H9 (cell line): ENCODE results near the gene CDK17. TPM values are rescaled to one million over a fixed set of nuclear protein-coding genes. Genes with fewer than 3 reads are reported as not detected.

ENCODE experiments used
- DNase-seq: peaks from one replicate; pipeline ENCODE4 v3.0.0-alpha.2; 2017
- H2AFZ ChIP-seq: one replicate; pipeline ENCODE4 v1.6.1; 2013; ENCODE audit warnings: mild to moderate bottlenecking, low read length, control low read depth, moderate library complexity
- H2AK5ac ChIP-seq: 2 replicates; pipeline ENCODE4 v1.6.1; 2013; ENCODE audit warnings: low read length, control low read depth, mixed read lengths; ENCODE audit not compliant: insufficient read length
- H2BK120ac ChIP-seq: one replicate; pipeline ENCODE4 v1.6.1; 2013; ENCODE audit warnings: low read depth, mild to moderate bottlenecking, low read length, control low read depth, inconsistent platforms; ENCODE audit not compliant: poor library complexity, severe bottlenecking
- H2BK12ac ChIP-seq: 2 replicates; pipeline ENCODE4 v1.6.1; 2013; ENCODE audit warnings: low read length, control low read depth, mixed read lengths, low read depth; ENCODE audit not compliant: insufficient read length
- H2BK15ac ChIP-seq: 2 replicates; pipeline ENCODE4 v1.6.1; 2013; ENCODE audit warnings: low read depth, low read length, control low read depth
- H2BK20ac ChIP-seq: one replicate; pipeline ENCODE4 v1.6.1; 2013; ENCODE audit warnings: low read depth, mild to moderate bottlenecking, low read length, control low read depth, inconsistent platforms; ENCODE audit not compliant: poor library complexity, severe bottlenecking
- H2BK5ac ChIP-seq: 2 replicates; pipeline ENCODE4 v1.6.1; 2013; ENCODE audit warnings: low read length, control low read depth, mixed read lengths; ENCODE audit not compliant: insufficient read length
- H3K14ac ChIP-seq: 2 replicates; pipeline ENCODE4 v1.6.1; 2013; ENCODE audit warnings: low read length, control low read depth; ENCODE audit not compliant: insufficient read depth
- H3K18ac ChIP-seq: 2 replicates; pipeline ENCODE4 v1.6.1; 2013; ENCODE audit warnings: low read depth, mild to moderate bottlenecking, mixed read lengths, low read length, control low read depth; ENCODE audit not compliant: insufficient read length
- H3K23ac ChIP-seq: 2 replicates; pipeline ENCODE4 v1.6.1; 2013; ENCODE audit warnings: low read length, control low read depth, mixed read lengths, low read depth; ENCODE audit not compliant: insufficient read length
- H3K23me2 ChIP-seq: 2 replicates; pipeline ENCODE4 v1.6.1; 2013; ENCODE audit warnings: low read depth, mild to moderate bottlenecking, mixed read lengths, low read length, control low read depth; ENCODE audit not compliant: insufficient read length, poor library complexity, severe bottlenecking
- H3K27ac ChIP-seq: 2 replicates; pipeline ENCODE4 v1.5.1; 2013; ENCODE audit warnings: low read length, control low read depth, mixed read lengths, low read depth; ENCODE audit not compliant: insufficient read length
- H3K27me3 ChIP-seq: 2 replicates; pipeline ENCODE4 v1.6.1; 2013; ENCODE audit warnings: low read length, control low read depth, inconsistent platforms; ENCODE audit not compliant: insufficient read depth
- H3K4ac ChIP-seq: 2 replicates; pipeline ENCODE4 v1.6.1; 2013; ENCODE audit warnings: low read depth, mild to moderate bottlenecking, control low read depth, inconsistent platforms, low read length, moderate library complexity
- H3K4me1 ChIP-seq: 2 replicates; pipeline ENCODE4 v1.6.1; 2013; ENCODE audit warnings: low read length, control low read depth, inconsistent platforms; ENCODE audit not compliant: insufficient read depth
- H3K4me2 ChIP-seq: 2 replicates; pipeline ENCODE4 v1.6.1; 2013; ENCODE audit warnings: low read length, control low read depth, mixed read lengths; ENCODE audit not compliant: insufficient read length, insufficient read depth
- H3K56ac ChIP-seq: 2 replicates; pipeline ENCODE4 v1.6.1; 2013; ENCODE audit warnings: low read depth, mild to moderate bottlenecking, mixed read lengths, low read length, control low read depth; ENCODE audit not compliant: insufficient read length
- H3K79me1 ChIP-seq: 2 replicates; pipeline ENCODE4 v1.6.1; 2013; ENCODE audit warnings: low read depth, mild to moderate bottlenecking, moderate library complexity, low read length, control low read depth, inconsistent platforms; ENCODE audit not compliant: insufficient read depth, poor library complexity, severe bottlenecking
- H3K79me2 ChIP-seq: 2 replicates; pipeline ENCODE4 v1.6.1; 2013; ENCODE audit warnings: low read length, control low read depth, inconsistent platforms; ENCODE audit not compliant: insufficient read depth
- H3K9ac ChIP-seq: 2 replicates; pipeline ENCODE4 v1.6.1; 2013; ENCODE audit warnings: low read length, control low read depth, mixed read lengths; ENCODE audit not compliant: insufficient read length; ENCODE audit errors: extremely low read depth
- H3K9me3 ChIP-seq: one replicate; pipeline ENCODE4 v1.6.1; 2013; ENCODE audit warnings: low read depth, low read length, inconsistent platforms; ENCODE audit not compliant: control insufficient read depth
- H3T11ph ChIP-seq: one replicate; pipeline ENCODE4 v1.6.1; 2013; ENCODE audit warnings: mild to moderate bottlenecking, low read length, control low read depth, inconsistent platforms
- H4K20me1 ChIP-seq: one replicate; pipeline ENCODE4 v1.6.1; 2013; ENCODE audit not compliant: control insufficient read depth, insufficient read length, insufficient read depth
- H4K5ac ChIP-seq: 2 replicates; pipeline ENCODE4 v1.6.1; 2013; ENCODE audit warnings: low read depth, mild to moderate bottlenecking, mixed read lengths, low read length, control low read depth; ENCODE audit not compliant: insufficient read length
- H4K8ac ChIP-seq: replicated peaks from 2 replicates; pipeline ENCODE4 v1.6.1; 2013; ENCODE audit warnings: low read length, control low read depth, mixed read lengths, low read depth; ENCODE audit not compliant: insufficient read length
- H4K91ac ChIP-seq: 2 replicates; pipeline ENCODE4 v1.6.1; 2013; ENCODE audit warnings: low read depth, mild to moderate bottlenecking, moderate library complexity, mixed read lengths, low read length, control low read depth; ENCODE audit not compliant: insufficient read length
- H3K27ac Mint-ChIP-seq, 3 experiments: 2 replicates in 2 of 3; 3 replicates in 1 of 3; pipeline ENCODE4 v1.8.0; 2020 to 2021; ENCODE audit warnings: mixed read lengths in 3 of 3, mild to moderate bottlenecking in 1 of 3, moderate library complexity in 1 of 3
- H3K27me3 Mint-ChIP-seq: 2 replicates; pipeline ENCODE4 v1.8.0; 2021; ENCODE audit warnings: low read depth, mild to moderate bottlenecking, moderate library complexity, mixed read lengths
- H3K36me3 Mint-ChIP-seq, 3 experiments: 2 replicates in 2 of 3; 3 replicates in 1 of 3; pipeline ENCODE4 v1.8.0; 2020 to 2021; ENCODE audit warnings: low read depth in 3 of 3, mixed read lengths in 3 of 3; ENCODE audit not compliant: insufficient read depth in 1 of 3
- H3K4me1 Mint-ChIP-seq, 2 experiments: 2 replicates each; pipeline ENCODE4 v1.8.0; 2020; ENCODE audit warnings: mixed read lengths in 2 of 2
- H3K4me3 Mint-ChIP-seq, 2 experiments: 2 replicates in 1 of 2; 3 replicates in 1 of 2; pipeline ENCODE4 v1.8.0; 2020 to 2021; ENCODE audit warnings: mild to moderate bottlenecking in 2 of 2, mixed read lengths in 2 of 2, moderate library complexity in 1 of 2
- H3K9me3 Mint-ChIP-seq, 2 experiments: 2 replicates in 1 of 2; 3 replicates in 1 of 2; pipeline ENCODE4 v1.8.0; 2020; ENCODE audit warnings: mild to moderate bottlenecking in 2 of 2, mixed read lengths in 2 of 2, moderate library complexity in 1 of 2
- WGBS: extraction: QIAGEN DNeasy Blood & Tissue Kit; methylation state at CpG from one replicate; pipeline ENCODE4 v1.1.7; 2013; ENCODE audit warnings: missing lambda C conversion rate, low lambda C conversion rate, mixed read lengths; ENCODE audit not compliant: insufficient read length; ENCODE audit errors: extremely low coverage; 5-methylcytosine and 5-hydroxymethylcytosine counted together
- total RNA-seq: library from RNA; stranded (reverse); gene quantifications from 2 replicates; pipeline ENCODE4 v1.2.1, GENCODE V29; 2021
- TF ChIP-seq, protein P1 (sequence below): fragments of 200-600 bp; sonication (generic); conservative IDR thresholded peaks from 3 replicates; pipeline ENCODE4 v1.8.0; 2021; ENCODE audit warnings: antibody characterized with exemption, mild to moderate bottlenecking

The CDK17 gene
- total RNA-seq, 1 experiment from 2014 or later, result 28.8 TPM

DNA sequence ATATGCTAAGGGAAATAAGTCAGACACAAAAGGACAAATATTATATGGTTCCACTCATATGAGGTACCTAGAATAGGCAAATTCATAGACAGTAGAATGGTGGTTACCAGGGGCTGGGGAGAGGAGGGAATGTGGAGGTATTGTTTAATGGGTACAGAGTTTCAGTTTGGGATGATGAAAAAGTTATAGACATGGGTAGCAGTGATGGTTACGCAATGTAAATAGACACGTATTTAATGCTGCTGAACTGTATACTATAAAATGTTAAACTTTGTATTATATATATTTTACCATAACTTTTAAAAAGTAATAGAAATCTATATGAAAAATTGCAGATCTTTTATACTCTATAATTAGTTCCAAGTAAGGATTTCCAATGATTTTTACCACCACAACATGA lies 71.2 kb downstream of the CDK17 start:
- no peak overlapping the region for H3T11ph ChIP-seq
- H3K27me3 Mint-ChIP-seq, result no peaks in the 10 kb centered on the region
- no peak overlapping the region for H3K4ac ChIP-seq
- H3K4me3 Mint-ChIP-seq, result no peak overlapping the region
- H2BK15ac ChIP-seq, result no peak overlapping the region
- H3K4me2 ChIP-seq, result no peak overlapping the region
- H3K9me3 ChIP-seq, result no peaks in the 10 kb centered on the region
- H3K27ac ChIP-seq, result no peak overlapping the region
- no peak overlapping the region for H2BK20ac ChIP-seq
- H3K4me1 Mint-ChIP-seq, result peaks cover 17% of the 10 kb centered on the region in 2 experiments
- no peak for DNase-seq
- no peak overlapping the region for H3K18ac ChIP-seq
- H2AFZ ChIP-seq, result no peak overlapping the region
- no peak overlapping the region for H4K5ac ChIP-seq
- peaks cover 0 to 9% (median 2%) of the 10 kb centered on the region in 3 experiments; a peak in 6 of 7 replicates for H3K36me3 Mint-ChIP-seq
- no peak overlapping the region for H3K56ac ChIP-seq
- no peaks in the 10 kb centered on the region for H3K79me2 ChIP-seq
- H3K4me1 ChIP-seq, result no peaks in the 10 kb centered on the region; the same call in none of the 2 replicates
- no peaks in the 10 kb centered on the region for H3K27me3 ChIP-seq
- H2BK12ac ChIP-seq, result no peak overlapping the region
- H4K91ac ChIP-seq, result no peak overlapping the region
- H3K9me3 Mint-ChIP-seq, result no peaks in the 10 kb centered on the region
- WGBS, result no CpG with 5 or more reads among the region's 2 CpGs
- H4K20me1 ChIP-seq, result no peaks in the 10 kb centered on the region
- H2AK5ac ChIP-seq, result no peak overlapping the region
- no peak overlapping the region for H3K14ac ChIP-seq
- TF ChIP-seq, protein P1, sequence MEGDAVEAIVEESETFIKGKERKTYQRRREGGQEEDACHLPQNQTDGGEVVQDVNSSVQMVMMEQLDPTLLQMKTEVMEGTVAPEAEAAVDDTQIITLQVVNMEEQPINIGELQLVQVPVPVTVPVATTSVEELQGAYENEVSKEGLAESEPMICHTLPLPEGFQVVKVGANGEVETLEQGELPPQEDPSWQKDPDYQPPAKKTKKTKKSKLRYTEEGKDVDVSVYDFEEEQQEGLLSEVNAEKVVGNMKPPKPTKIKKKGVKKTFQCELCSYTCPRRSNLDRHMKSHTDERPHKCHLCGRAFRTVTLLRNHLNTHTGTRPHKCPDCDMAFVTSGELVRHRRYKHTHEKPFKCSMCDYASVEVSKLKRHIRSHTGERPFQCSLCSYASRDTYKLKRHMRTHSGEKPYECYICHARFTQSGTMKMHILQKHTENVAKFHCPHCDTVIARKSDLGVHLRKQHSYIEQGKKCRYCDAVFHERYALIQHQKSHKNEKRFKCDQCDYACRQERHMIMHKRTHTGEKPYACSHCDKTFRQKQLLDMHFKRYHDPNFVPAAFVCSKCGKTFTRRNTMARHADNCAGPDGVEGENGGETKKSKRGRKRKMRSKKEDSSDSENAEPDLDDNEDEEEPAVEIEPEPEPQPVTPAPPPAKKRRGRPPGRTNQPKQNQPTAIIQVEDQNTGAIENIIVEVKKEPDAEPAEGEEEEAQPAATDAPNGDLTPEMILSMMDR, result no peak
- no peak overlapping the region for H3K27ac Mint-ChIP-seq
- H4K8ac ChIP-seq, result no peak overlapping the region
- no peak overlapping the region for H3K23ac ChIP-seq
- H3K79me1 ChIP-seq, result no peaks in the 10 kb centered on the region
- no peaks in the 10 kb centered on the region for H3K23me2 ChIP-seq
- H3K9ac ChIP-seq, result no peak overlapping the region
- no peak overlapping the region for H2BK120ac ChIP-seq
- H2BK5ac ChIP-seq, result no peak overlapping the region
